ENCODE results near the gene CASP9.

CASP9 gene

GRCh38 chr1:15451014-15451722 lies 72.8 kb downstream of the CASP9 start:
- no peak overlapping the region for H3K27ac ChIP-seq (ENCODE audit: low read depth, low read length)
- H3K9ac ChIP-seq (ENCODE audit: low read length in 5 of 5), result no peak overlapping the region
- H3K4me1 ChIP-seq (ENCODE audit: control insufficient read depth in 5 of 5, insufficient read depth in 5 of 5, low read length in 5 of 5), result no peaks in the 10 kb centered on the region
- peaks cover 0 to 8% (median 7%) of the 10 kb centered on the region in 5 donors for H3K9me3 ChIP-seq (ENCODE audit: control insufficient read depth in 5 of 5, low read length in 5 of 5)
- H3K36me3 ChIP-seq (ENCODE audit: control insufficient read depth in 5 of 5, insufficient read depth in 5 of 5, low read length in 5 of 5), result no peaks in the 10 kb centered on the region
- peaks cover 0 to 12% (median 7%) of the 10 kb centered on the region in 5 donors for H3K27me3 ChIP-seq (ENCODE audit: control insufficient read depth in 5 of 5, insufficient read depth in 4 of 5, low read length in 5 of 5)
- H3K4me3 ChIP-seq (ENCODE audit: low read depth in 1 of 5, low read length in 5 of 5), result no peak overlapping the region

DNA sequence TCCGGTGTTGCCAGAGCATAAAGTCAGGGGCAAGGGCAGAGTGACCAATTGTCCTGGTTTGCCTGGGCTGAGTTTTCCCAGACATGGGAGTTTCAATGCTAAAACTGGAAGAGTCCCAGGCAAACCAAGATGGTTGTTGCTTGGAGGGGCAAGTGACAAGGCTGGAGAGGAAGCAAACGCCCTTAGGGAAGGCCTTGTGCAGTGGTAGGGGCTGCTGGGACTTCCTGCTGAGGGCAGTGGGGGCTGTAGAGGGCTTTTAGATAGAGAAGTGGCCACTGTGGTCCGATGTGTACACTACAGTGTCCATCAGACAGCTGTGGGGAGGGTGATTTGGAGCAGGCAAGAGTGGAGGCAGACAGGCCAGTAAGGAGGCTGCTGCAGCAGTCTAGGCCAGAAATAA lies 74.4 kb downstream of the CASP9 start:
- peaks cover 0 to 14% (median 7%) of the 10 kb centered on the region in 5 donors for H3K27me3 ChIP-seq (ENCODE audit: control insufficient read depth in 5 of 5, insufficient read depth in 4 of 5, low read length in 5 of 5)
- no peak overlapping the region for H3K27ac ChIP-seq (ENCODE audit: low read depth, low read length)
- H3K9me3 ChIP-seq (ENCODE audit: control insufficient read depth in 5 of 5, low read length in 5 of 5), result peaks cover 0 to 8% (median 7%) of the 10 kb centered on the region in 5 donors
- H3K4me3 ChIP-seq (ENCODE audit: low read depth in 1 of 5, low read length in 5 of 5), result no peak overlapping the region
- no peaks in the 10 kb centered on the region for H3K4me1 ChIP-seq (ENCODE audit: control insufficient read depth in 5 of 5, insufficient read depth in 5 of 5, low read length in 5 of 5)
- H3K9ac ChIP-seq (ENCODE audit: low read length in 5 of 5), result no peak overlapping the region
- H3K36me3 ChIP-seq (ENCODE audit: control insufficient read depth in 5 of 5, insufficient read depth in 5 of 5, low read length in 5 of 5), result no peaks in the 10 kb centered on the region

DNA sequence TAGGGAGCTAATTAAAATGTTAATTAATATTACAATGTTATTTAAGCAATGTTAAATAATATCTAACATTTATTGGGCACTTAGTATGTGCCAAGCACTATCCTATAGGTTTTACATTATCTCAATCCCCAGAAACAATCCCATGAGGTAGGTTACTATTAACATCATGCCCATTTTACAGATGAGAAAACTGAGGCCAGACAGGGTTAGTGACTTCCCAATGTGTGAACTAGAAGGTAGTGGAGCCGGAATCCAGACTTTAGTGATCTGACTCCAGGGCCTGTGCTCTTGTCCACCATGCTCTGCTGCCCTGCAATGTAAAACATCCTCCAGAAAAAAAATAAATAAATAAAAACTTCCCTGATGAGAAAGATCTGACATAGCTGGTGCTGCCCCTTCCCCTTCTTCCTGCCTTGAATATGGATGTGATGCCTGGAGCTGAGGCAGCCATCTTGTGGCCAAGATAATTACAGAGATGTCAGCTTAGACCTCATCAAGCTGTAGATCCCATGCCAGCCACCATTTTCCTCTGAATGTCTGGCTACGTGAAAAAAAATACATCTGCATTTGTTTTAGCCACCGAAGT lies 75.0 kb downstream of the CASP9 start:
- peaks cover 0 to 14% (median 7%) of the 10 kb centered on the region in 5 donors for H3K27me3 ChIP-seq (ENCODE audit: control insufficient read depth in 5 of 5, insufficient read depth in 4 of 5, low read length in 5 of 5)
- no peaks in the 10 kb centered on the region for H3K4me1 ChIP-seq (ENCODE audit: control insufficient read depth in 5 of 5, insufficient read depth in 5 of 5, low read length in 5 of 5)
- H3K27ac ChIP-seq (ENCODE audit: low read depth, low read length), result no peak overlapping the region
- H3K4me3 ChIP-seq (ENCODE audit: low read depth in 1 of 5, low read length in 5 of 5), result no peak overlapping the region
- no peaks in the 10 kb centered on the region for H3K36me3 ChIP-seq (ENCODE audit: control insufficient read depth in 5 of 5, insufficient read depth in 5 of 5, low read length in 5 of 5)
- H3K9ac ChIP-seq (ENCODE audit: low read length in 5 of 5), result no peak overlapping the region
- peaks cover 0 to 8% (median 7%) of the 10 kb centered on the region in 5 donors for H3K9me3 ChIP-seq (ENCODE audit: control insufficient read depth in 5 of 5, low read length in 5 of 5)

GRCh38 chr1:15446212-15446611 lies 77.8 kb downstream of the CASP9 start:
- Histone ChIP-seq H3K27ac (ENCODE audit: low read depth, low read length) (no peak overlapping the region), H3K9me3 (ENCODE audit: control insufficient read depth in 5 of 5, low read length in 5 of 5) (peaks cover 0 to 4% (median under 1%) of the 10 kb centered on the region in 5 donors), H3K27me3 (ENCODE audit: control insufficient read depth in 5 of 5, insufficient read depth in 4 of 5, low read length in 5 of 5) (peaks cover 7 to 14% (median 7%) of the 10 kb centered on the region in 5 donors), H3K4me1 (ENCODE audit: control insufficient read depth in 5 of 5, insufficient read depth in 5 of 5, low read length in 5 of 5) (no peaks in the 10 kb centered on the region), H3K36me3 (ENCODE audit: control insufficient read depth in 5 of 5, insufficient read depth in 5 of 5, low read length in 5 of 5) (no peaks in the 10 kb centered on the region), H3K4me3 (ENCODE audit: low read depth in 1 of 5, low read length in 5 of 5) (no peak overlapping the region), H3K9ac (ENCODE audit: low read length in 5 of 5) (no peak overlapping the region)

GRCh38 chr1:15445390-15446122 lies 78.5 kb downstream of the CASP9 start:
- Histone ChIP-seq H3K4me3 (ENCODE audit: low read depth in 1 of 5, low read length in 5 of 5) (no peak overlapping the region), H3K27ac (ENCODE audit: low read depth, low read length) (no peak overlapping the region), H3K4me1 (ENCODE audit: control insufficient read depth in 5 of 5, insufficient read depth in 5 of 5, low read length in 5 of 5) (no peaks in the 10 kb centered on the region), H3K36me3 (ENCODE audit: control insufficient read depth in 5 of 5, insufficient read depth in 5 of 5, low read length in 5 of 5) (no peaks in the 10 kb centered on the region), H3K9ac (ENCODE audit: low read length in 5 of 5) (no peak overlapping the region), H3K27me3 (ENCODE audit: control insufficient read depth in 5 of 5, insufficient read depth in 4 of 5, low read length in 5 of 5) (peaks cover 7 to 14% (median 7%) of the 10 kb centered on the region in 5 donors), H3K9me3 (ENCODE audit: control insufficient read depth in 5 of 5, low read length in 5 of 5) (no peaks in the 10 kb centered on the region)

- Histone ChIP-seq H3K27me3 (ENCODE audit: control insufficient read depth in 5 of 5, insufficient read depth in 4 of 5, low read length in 5 of 5) (peaks cover 7 to 14% (median 7%) of the 10 kb centered on the region in 5 donors), H3K27ac (ENCODE audit: low read depth, low read length) (no peak overlapping the region), H3K4me3 (ENCODE audit: low read depth in 1 of 5, low read length in 5 of 5) (no peak overlapping the region), H3K9ac (ENCODE audit: low read length in 5 of 5) (no peak overlapping the region), H3K36me3 (ENCODE audit: control insufficient read depth in 5 of 5, insufficient read depth in 5 of 5, low read length in 5 of 5) (no peaks in the 10 kb centered on the region), H3K9me3 (ENCODE audit: control insufficient read depth in 5 of 5, low read length in 5 of 5) (no peaks in the 10 kb centered on the region), H3K4me1 (ENCODE audit: control insufficient read depth in 5 of 5, insufficient read depth in 5 of 5, low read length in 5 of 5) (no peaks in the 10 kb centered on the region)
Measured at GRCh38 chr1:15444468-15445389, 79.3 kb downstream of the CASP9 start.

GRCh38 chr1:15443281-15443680 lies 80.7 kb downstream of the CASP9 start:
- Histone ChIP-seq H3K9ac (ENCODE audit: low read length in 5 of 5) (no peak overlapping the region), H3K27ac (ENCODE audit: low read depth, low read length) (no peak overlapping the region), H3K9me3 (ENCODE audit: control insufficient read depth in 5 of 5, low read length in 5 of 5) (no peaks in the 10 kb centered on the region), H3K36me3 (ENCODE audit: control insufficient read depth in 5 of 5, insufficient read depth in 5 of 5, low read length in 5 of 5) (no peaks in the 10 kb centered on the region), H3K4me3 (ENCODE audit: low read depth in 1 of 5, low read length in 5 of 5) (no peak overlapping the region), H3K4me1 (ENCODE audit: control insufficient read depth in 5 of 5, insufficient read depth in 5 of 5, low read length in 5 of 5) (no peaks in the 10 kb centered on the region), H3K27me3 (ENCODE audit: control insufficient read depth in 5 of 5, insufficient read depth in 4 of 5, low read length in 5 of 5) (peaks cover 7 to 14% (median 7%) of the 10 kb centered on the region in 5 donors)

- Histone ChIP-seq H3K27me3 (ENCODE audit: control insufficient read depth in 5 of 5, insufficient read depth in 4 of 5, low read length in 5 of 5) (peaks cover 7 to 13% (median 7%) of the 10 kb centered on the region in 5 donors), H3K9me3 (ENCODE audit: control insufficient read depth in 5 of 5, low read length in 5 of 5) (no peaks in the 10 kb centered on the region), H3K27ac (ENCODE audit: low read depth, low read length) (no peak overlapping the region), H3K9ac (ENCODE audit: low read length in 5 of 5) (no peak overlapping the region), H3K4me1 (ENCODE audit: control insufficient read depth in 5 of 5, insufficient read depth in 5 of 5, low read length in 5 of 5) (no peaks in the 10 kb centered on the region), H3K4me3 (ENCODE audit: low read depth in 1 of 5, low read length in 5 of 5) (no peak overlapping the region), H3K36me3 (ENCODE audit: control insufficient read depth in 5 of 5, insufficient read depth in 5 of 5, low read length in 5 of 5) (no peaks in the 10 kb centered on the region)
Measured at GRCh38 chr1:15442759-15443158, 81.3 kb downstream of the CASP9 start.

DNA sequence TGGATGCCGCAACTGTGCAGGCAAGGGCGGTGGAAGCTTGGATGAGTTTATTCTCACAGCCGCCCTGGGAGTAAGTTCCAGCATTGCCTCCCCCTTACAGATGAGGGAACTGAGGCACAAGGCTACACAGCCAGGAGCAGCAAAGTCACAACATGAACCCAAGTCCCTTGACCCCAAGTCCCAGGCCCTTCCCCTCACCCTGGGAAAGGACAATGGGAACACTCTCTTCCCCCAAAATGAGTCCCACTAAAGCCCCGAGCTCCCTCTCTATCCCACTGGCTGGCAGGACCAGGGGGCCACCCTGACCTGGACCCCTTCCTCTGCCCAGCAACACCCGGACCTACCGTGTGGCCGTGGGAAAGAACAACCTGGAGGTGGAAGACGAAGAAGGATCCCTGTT lies 81.9 kb downstream of the CASP9 start:
- Histone ChIP-seq H3K4me3 (ENCODE audit: low read depth in 1 of 5, low read length in 5 of 5) (no peak overlapping the region), H3K9ac (ENCODE audit: low read length in 5 of 5) (no peak overlapping the region), H3K4me1 (ENCODE audit: control insufficient read depth in 5 of 5, insufficient read depth in 5 of 5, low read length in 5 of 5) (no peaks in the 10 kb centered on the region), H3K27ac (ENCODE audit: low read depth, low read length) (no peak overlapping the region), H3K36me3 (ENCODE audit: control insufficient read depth in 5 of 5, insufficient read depth in 5 of 5, low read length in 5 of 5) (no peaks in the 10 kb centered on the region), H3K9me3 (ENCODE audit: control insufficient read depth in 5 of 5, low read length in 5 of 5) (no peaks in the 10 kb centered on the region), H3K27me3 (ENCODE audit: control insufficient read depth in 5 of 5, insufficient read depth in 4 of 5, low read length in 5 of 5) (peaks cover 1 to 9% (median 7%) of the 10 kb centered on the region in 5 donors)
